ENCODE results near the gene CDH4. TPM values are rescaled to one million over a fixed set of nuclear protein-coding genes. Genes with fewer than 3 reads are reported as not detected.
"Not testable (repeated sequence)": the region's sequence is repeated elsewhere in the genome, so short reads cannot be mapped to it uniquely, and the experiment has no call there.

Gene CDH4
- total RNA-seq, 1 donor from 2014 or later = 0.08 TPM

DNA sequence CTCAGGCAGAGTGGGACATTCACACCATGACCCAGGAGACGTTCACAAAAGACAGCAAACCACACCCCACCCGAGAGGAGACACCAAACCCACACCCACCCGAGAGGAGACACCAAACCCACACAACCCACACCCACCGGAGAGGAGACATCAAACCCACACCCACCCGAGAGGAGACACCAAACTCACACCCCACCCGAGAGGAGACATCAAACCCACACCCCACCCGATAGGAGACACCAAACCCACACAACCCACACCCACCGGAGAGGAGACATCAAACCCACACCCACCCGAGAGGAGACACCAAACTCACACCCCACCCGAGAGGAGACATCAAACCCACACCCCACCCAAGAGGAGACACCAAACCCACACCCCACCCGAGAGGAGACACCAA, 729.6 kb downstream of the CDH4 start:
- intact Hi-C loops (cut with DNase I); ATAC-seq; DNase-seq (ENCODE audit: missing footprints): not testable (repeated sequence)

- DNase-seq (ENCODE audit: missing footprints) (no peak), ATAC-seq (no peak)
- intact Hi-C loops (cut with DNase I) = no loop called here
These were observed 730.3 kb downstream of the CDH4 start for GRCh38 chr20:61982191-61982950.

DNA sequence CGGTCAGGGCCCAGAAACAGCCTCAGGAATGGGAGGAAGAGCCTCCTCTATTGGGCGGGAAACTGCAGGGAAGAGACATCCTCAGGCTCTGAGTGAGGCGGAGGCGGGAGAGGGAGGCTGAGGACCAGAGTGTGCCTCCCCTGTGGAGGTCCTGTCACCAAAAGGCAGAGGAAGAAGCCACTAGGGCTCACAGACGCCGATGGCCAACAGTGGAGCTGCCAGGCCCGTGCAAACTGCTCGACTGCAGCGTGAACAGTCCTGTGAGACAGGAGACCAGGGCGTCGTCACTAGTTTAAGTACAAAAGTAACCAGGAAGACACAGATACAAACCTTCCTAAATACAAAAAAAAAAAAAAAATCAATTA, 730.9 kb downstream of the CDH4 start:
- intact Hi-C loops (cut with DNase I) = no loop called here
- DNase-seq (ENCODE audit: missing footprints) = no peak
- ATAC-seq = no peak

GRCh38 chr20:61983965-61984364, 731.9 kb downstream of the CDH4 start:
- intact Hi-C loops (cut with DNase I) = no loop called here
- DNase-seq (ENCODE audit: missing footprints) (no peak), ATAC-seq (no peak)

DNA sequence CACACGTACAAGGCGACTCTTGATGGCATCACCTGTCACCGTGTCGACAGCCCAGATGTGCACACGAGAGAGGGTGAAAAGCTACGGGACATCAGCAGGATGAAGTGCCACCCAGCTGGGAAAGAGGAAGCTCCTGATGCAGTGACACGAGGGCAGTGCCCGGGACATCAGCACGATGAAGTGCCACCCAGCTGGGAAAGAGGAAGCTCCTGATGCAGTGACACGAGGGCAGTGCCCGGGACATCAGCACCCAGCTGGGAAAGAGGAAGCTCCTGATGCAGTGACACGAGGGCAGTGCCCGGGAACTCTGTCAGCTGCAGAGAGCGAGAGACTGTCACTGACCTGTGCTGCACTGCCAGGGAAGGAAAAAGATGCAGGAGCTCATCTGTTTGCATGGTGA, 732.4 kb downstream of the CDH4 start:
- ATAC-seq; DNase-seq (ENCODE audit: missing footprints); intact Hi-C loops (cut with DNase I): not testable (repeated sequence)

GRCh38 chr20:61985096-61985495, 733.0 kb downstream of the CDH4 start:
- DNase-seq (ENCODE audit: missing footprints) (no peak), ATAC-seq (no peak)
- intact Hi-C loops (cut with DNase I) = no loop called here

DNA sequence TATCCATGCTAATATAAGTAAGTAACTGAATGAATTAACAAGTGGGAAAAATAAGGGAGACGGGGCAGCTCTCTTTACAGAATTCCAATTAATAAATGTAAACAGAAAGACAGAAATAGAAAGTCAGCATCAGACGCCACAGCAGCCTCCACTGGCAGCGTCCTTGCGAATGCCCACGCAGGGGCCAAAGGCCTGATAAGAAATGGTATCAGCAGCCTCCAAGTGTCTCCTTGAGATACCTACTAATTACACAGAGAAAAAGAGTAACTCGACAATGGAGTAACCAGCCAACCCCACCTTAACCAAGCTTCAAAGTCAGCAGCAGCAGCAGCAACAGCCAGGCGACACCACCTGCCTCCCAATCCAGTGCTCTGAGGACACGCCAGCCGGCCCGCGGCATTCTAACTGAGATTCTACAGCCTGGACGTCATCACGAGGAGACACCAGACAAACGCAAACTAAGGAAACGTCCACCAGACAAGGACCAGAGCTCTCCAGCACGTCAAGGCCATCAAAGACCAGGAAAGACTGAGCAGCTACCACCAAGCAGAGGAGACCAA, 734.8 kb downstream of the CDH4 start:
- intact Hi-C loops (cut with DNase I) = no loop called here
- ATAC-seq (peak; percentile 72), DNase-seq (ENCODE audit: missing footprints) (no peak)

DNA sequence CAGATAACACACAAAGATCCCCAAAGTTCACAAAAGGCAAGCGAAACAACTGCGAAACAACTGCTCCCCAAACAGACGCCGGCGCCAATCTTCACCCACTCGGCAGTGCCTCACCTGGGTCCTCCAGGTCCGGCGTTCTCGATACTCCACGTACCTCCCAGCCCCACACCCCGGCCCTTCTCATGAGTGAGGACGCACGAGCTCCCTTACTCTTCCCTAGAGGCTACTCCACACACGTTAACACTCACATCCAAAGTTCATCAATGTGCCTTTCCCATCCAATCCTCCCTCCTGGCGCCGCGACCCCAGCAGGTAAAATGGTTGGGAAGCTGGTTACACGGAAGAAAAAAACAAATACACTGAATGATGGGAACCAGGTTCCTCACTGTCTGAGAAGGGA, 736.6 kb downstream of the CDH4 start:
- intact Hi-C loops (cut with DNase I) = no loop called here
- DNase-seq (ENCODE audit: missing footprints) = no peak
- ATAC-seq = no peak

DNA sequence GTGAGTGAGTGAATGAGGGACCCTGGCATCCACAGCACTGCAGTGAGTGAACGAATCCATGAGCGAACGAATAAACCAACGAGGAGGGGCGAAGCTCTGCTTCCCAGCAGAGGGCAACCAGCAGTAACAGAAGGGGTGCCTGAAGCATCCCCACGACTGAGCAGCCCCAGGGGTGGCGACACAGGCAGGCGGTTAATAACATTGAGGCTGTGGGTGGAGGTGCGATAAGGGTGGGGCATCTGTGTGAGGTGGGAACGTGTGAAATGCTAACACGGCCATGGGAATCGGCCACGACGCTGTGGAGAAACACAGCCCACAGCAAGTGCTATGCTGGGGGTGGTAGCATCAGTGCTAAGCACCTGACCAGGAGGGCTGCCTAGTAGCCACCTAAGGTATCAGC, 737.7 kb downstream of the CDH4 start:
- no peak for ATAC-seq
- intact Hi-C loops (cut with DNase I) = no loop called here
- no peak for DNase-seq (ENCODE audit: missing footprints)

Small RNA genes lying within 50 kb of the gene (microRNA-seq; reads per million reads assigned to microRNA genes)
- not detected for gene MIR1257

All from Right ventricle myocardium inferior (tissue), 1 donor.